Nephron (organoid): ENCODE results near the gene ETV3.
"Not testable (repeated sequence)": the region's sequence is repeated elsewhere in the genome, so short reads cannot be mapped to it uniquely, and the experiment has no call there.

Experiments used
- H3K27ac Mint-ChIP-seq, 3 experiments: 2 replicates each; pipeline ENCODE4 v1.8.0; 2020; ENCODE audit warnings: mixed read lengths in 3 of 3, mild to moderate bottlenecking in 2 of 3, moderate library complexity in 1 of 3
- H3K27me3 Mint-ChIP-seq: 2 replicates; pipeline ENCODE4 v1.8.0; 2021; ENCODE audit warnings: low read depth, mild to moderate bottlenecking, moderate library complexity, mixed read lengths
- H3K36me3 Mint-ChIP-seq: 2 replicates; pipeline ENCODE4 v1.8.0; 2020; ENCODE audit warnings: low read depth, mixed read lengths
- H3K4me1 Mint-ChIP-seq: 2 replicates; pipeline ENCODE4 v1.8.0; 2020; ENCODE audit warnings: mixed read lengths
- H3K4me3 Mint-ChIP-seq, 3 experiments: 2 replicates each; pipeline ENCODE4 v1.8.0; 2020; ENCODE audit warnings: mild to moderate bottlenecking in 3 of 3, mixed read lengths in 3 of 3, moderate library complexity in 2 of 3
- H3K9me3 Mint-ChIP-seq: 2 replicates; pipeline ENCODE4 v1.8.0; 2020; ENCODE audit warnings: mixed read lengths
- CTCF ChIP-seq, 3 experiments: fragments of 200-600 bp; sonication (generic); IDR thresholded peaks; one replicate each; pipeline ENCODE4 v1.5.0; 2021; ENCODE audit warnings: antibody characterized with exemption in 3 of 3; ENCODE audit not compliant: unreplicated experiment in 3 of 3

Gene ETV3

GRCh38 chr1:157103268-157103667 lies 34.9 kb downstream of the ETV3 start:
- no peak for TF ChIP-seq CTCF (IDR thresholded peaks at IDR 0.05; ENCODE audit: unreplicated experiment in 3 of 3)

GRCh38 chr1:157101149-157101548 lies 37.0 kb downstream of the ETV3 start:
- Mint-ChIP-seq H3K9me3 (no peaks in the 10 kb centered on the region), H3K36me3 (no peaks in the 10 kb centered on the region), H3K4me3 (no peak overlapping the region), H3K27me3 (peaks cover 25% of the 10 kb centered on the region), H3K27ac (no peak overlapping the region), H3K4me1 (peaks cover 9% of the 10 kb centered on the region)
- TF ChIP-seq CTCF (IDR thresholded peaks at IDR 0.05; ENCODE audit: unreplicated experiment in 3 of 3): no peak

More at GRCh38 chr1:157103268-157103667, 34.9 kb downstream of the ETV3 start:
- H3K4me1 Mint-ChIP-seq: no peaks in the 10 kb centered on the region
- no peak overlapping the region for H3K4me3 Mint-ChIP-seq
- H3K9me3 Mint-ChIP-seq: no peaks in the 10 kb centered on the region
- H3K27me3 Mint-ChIP-seq: peaks cover 43% of the 10 kb centered on the region
- no peaks in the 10 kb centered on the region for H3K36me3 Mint-ChIP-seq
- no peak overlapping the region for H3K27ac Mint-ChIP-seq

- Mint-ChIP-seq H3K4me3 (no peak within 1 kb of the TSS), H3K27me3 (peaks cover 15% of the 10 kb centered on the region), H3K4me1 (peaks cover 13% of the 10 kb centered on the region), H3K27ac (no peak within 1 kb of the TSS), H3K9me3 (no peaks in the 10 kb centered on the region), H3K36me3 (no peaks in the 10 kb centered on the region)
- TF ChIP-seq CTCF (IDR thresholded peaks at IDR 0.05; ENCODE audit: unreplicated experiment in 3 of 3): no peak
These were observed 38.6 kb downstream of the ETV3 start, which contains the start of gene ETV3L for GRCh38 chr1:157099633-157100009. Gene ETV3L, minus strand, starts transcription at chr1:157099808. Its CDS starts 285 bp downstream, at chr1:157099523.

- H3K36me3 Mint-ChIP-seq, H3K9me3 Mint-ChIP-seq, H3K27ac Mint-ChIP-seq, H3K4me3 Mint-ChIP-seq: not testable (repeated sequence)
- Mint-ChIP-seq H3K27me3 (peaks cover 15% of the 10 kb centered on the region), H3K4me1 (peaks cover 17% of the 10 kb centered on the region)
These were observed 39.1 kb downstream of the ETV3 start for GRCh38 chr1:157098987-157099632.

GRCh38 chr1:157098519-157098918 lies 39.7 kb downstream of the ETV3 start:
- Mint-ChIP-seq H3K36me3 (no peaks in the 10 kb centered on the region), H3K4me1 (peaks cover 22% of the 10 kb centered on the region), H3K4me3 (no peak overlapping the region), H3K9me3 (no peaks in the 10 kb centered on the region), H3K27me3 (peaks cover 15% of the 10 kb centered on the region), H3K27ac (no peak overlapping the region)
- no peak for TF ChIP-seq CTCF (IDR thresholded peaks at IDR 0.05; ENCODE audit: unreplicated experiment in 3 of 3)

GRCh38 chr1:157097692-157098091 lies 40.5 kb downstream of the ETV3 start:
- Mint-ChIP-seq H3K4me1 (peaks cover 22% of the 10 kb centered on the region), H3K36me3 (no peaks in the 10 kb centered on the region), H3K27me3 (peaks cover 12% of the 10 kb centered on the region), H3K9me3 (no peaks in the 10 kb centered on the region), H3K27ac (no peak overlapping the region), H3K4me3 (no peak overlapping the region)
- TF ChIP-seq CTCF (IDR thresholded peaks at IDR 0.05; ENCODE audit: unreplicated experiment in 3 of 3): no peak
